HepG2 (cell line): ENCODE results near the gene PELO. TPM values are rescaled to one million over a fixed set of nuclear protein-coding genes. Genes with fewer than 3 reads are reported as not detected.

Source experiments
- ATAC-seq: fragments of 200-7000 bp; cut with Tn5 transposase; 3 replicates; pipeline ENCODE4 v1.9.1; 2020; ENCODE audit warnings: mild to moderate bottlenecking, moderate library complexity
- BruUV-seq: library from RNA; stranded (reverse); fragments of 400-500 nt; replicated peaks from 2 replicates; lab custom pipeline; 2021; lab: Mats Ljungman, UMichigan
- CTCF ChIA-PET: fragments of 300-600 bp; formaldehyde crosslinking; extraction: SDS; loops from one replicate; lab custom pipeline; 2021; ENCODE audit warnings: low total read pairs, inconsistent platforms, low intra/inter-chr PET ratio; lab: Yijun Ruan, JAX
- POLR2A ChIA-PET: fragments of 350-600 bp; sonication (Branson Sonifier 250); formaldehyde crosslinking; loops from one replicate; lab custom pipeline; 2020; ENCODE audit warnings: antibody characterized with exemption, inconsistent platforms; lab: Yijun Ruan, JAX
- DNase-seq: peaks from one replicate; pipeline ENCODE4 v3.0.0-alpha.2; 2015; ENCODE audit warnings: low spot score
- FAIRE-seq: peaks from 3 replicates; lab custom pipeline; 2011; peaks lifted over from hg19 to GRCh38; lab: Jason Lieb, UNC
- H2AFZ ChIP-seq: one replicate; pipeline ENCODE4 v1.6.1; 2011; ENCODE audit warnings: low read length, inconsistent platforms
- H3K27ac ChIP-seq: fragments of 300-600 bp; 3 replicates; pipeline ENCODE4 v1.8.0; 2011; ENCODE audit warnings: mixed run types, mild to moderate bottlenecking, mixed read lengths, low read length, inconsistent platforms; ENCODE audit not compliant: insufficient read depth; ENCODE audit errors: extremely low read length
- H3K27me3 ChIP-seq, 2 experiments: fragments of 200-600 bp in 1 of 2; 2 replicates in 1 of 2; 3 replicates in 1 of 2; pipeline versions ENCODE4 v1.6.0 to v1.8.0; 2011; ENCODE audit warnings: low read length in 2 of 2, mild to moderate bottlenecking in 2 of 2, moderate library complexity in 2 of 2, inconsistent platforms in 1 of 2; ENCODE audit not compliant: insufficient read depth in 2 of 2, control insufficient read depth in 1 of 2
- H3K36me3 ChIP-seq, 2 experiments: fragments of 200-600 bp in 1 of 2; replicated peaks in 1 of 2; 2 replicates in 1 of 2; 3 replicates in 1 of 2; pipeline versions ENCODE4 v1.5.1 to v1.8.0; 2011; ENCODE audit warnings: low read length in 2 of 2, inconsistent platforms in 1 of 2; ENCODE audit not compliant: insufficient read depth in 2 of 2, control insufficient read depth in 1 of 2
- H3K4me1 ChIP-seq: 2 replicates; pipeline ENCODE4 v1.5.1; 2012; ENCODE audit warnings: low read length, inconsistent platforms; ENCODE audit not compliant: insufficient read depth
- H3K4me2 ChIP-seq: 2 replicates; pipeline ENCODE4 v1.6.0; 2011; ENCODE audit warnings: low read depth, low read length, inconsistent platforms
- H3K4me3 ChIP-seq, 3 experiments: fragments of 200-600 bp in 1 of 3; sonication (generic), shearing (Covaris generic) in 1 of 3; replicated peaks in 1 of 3; 2 replicates each; pipeline ENCODE4 v1.5.1; 2011 to 2016; ENCODE audit warnings: low read length in 3 of 3, inconsistent platforms in 2 of 3, low read depth in 2 of 3, mild to moderate bottlenecking in 2 of 3, control low read depth in 1 of 3, mixed read lengths in 1 of 3; ENCODE audit not compliant: insufficient read depth in 1 of 3
- H3K79me2 ChIP-seq: one replicate; pipeline ENCODE4 v1.6.1; 2011; ENCODE audit warnings: low read length, inconsistent platforms; ENCODE audit not compliant: insufficient read depth
- H3K9ac ChIP-seq: 2 replicates; pipeline ENCODE4 v1.6.0; 2011; ENCODE audit warnings: mild to moderate bottlenecking, low read depth, low read length, inconsistent platforms; ENCODE audit not compliant: insufficient read depth
- H3K9me3 ChIP-seq: 2 replicates; pipeline ENCODE4 v1.5.1; 2012; ENCODE audit warnings: mild to moderate bottlenecking, low read length
- H4K20me1 ChIP-seq: 2 replicates; pipeline ENCODE4 v1.6.0; 2011; ENCODE audit warnings: inconsistent platforms, mild to moderate bottlenecking, low read length, moderate library complexity; ENCODE audit not compliant: insufficient read depth
- FOXP4 ChIP-seq: sonication (generic); formaldehyde crosslinking; IDR thresholded peaks from 2 replicates; pipeline ENCODE4 v1.4.0; 2020; ENCODE audit warnings: missing genetic modification reagents
- HOXA5 ChIP-seq: sonication (generic); formaldehyde crosslinking; IDR thresholded peaks from 2 replicates; pipeline ENCODE4 v1.4.0; 2020; ENCODE audit warnings: missing genetic modification reagents
- KLF16 ChIP-seq, 2 experiments: sonication (generic) in 1 of 2; formaldehyde crosslinking in 1 of 2; IDR thresholded peaks; 2 replicates each; pipeline versions ENCODE4 v1.6.1 to v1.8.0; 2016 to 2023; ENCODE audit warnings: missing genetic modification reagents in 2 of 2, missing compliant biosample characterization in 1 of 2
- MIER3 ChIP-seq: IDR thresholded peaks from 2 replicates; pipeline ENCODE4 v1.6.1; 2016; ENCODE audit warnings: missing compliant biosample characterization, borderline replicate concordance
- SRSF4 ChIP-seq: fragments of 200-400 bp; formaldehyde crosslinking; IDR thresholded peaks from one replicate; pipeline ENCODE4 v1.6.1; 2018; ENCODE audit warnings: mild to moderate bottlenecking, low read depth, low read length, moderate library complexity; ENCODE audit not compliant: poor library complexity, severe bottlenecking
- ZFP36L2 ChIP-seq: sonication (generic); formaldehyde crosslinking; IDR thresholded peaks from 2 replicates; pipeline ENCODE4 v1.4.0; 2020; ENCODE audit warnings: missing genetic modification reagents
- ZKSCAN1 ChIP-seq: fragments of 150-350 bp; IDR thresholded peaks from 2 replicates; pipeline ENCODE4 v1.6.1; 2014; ENCODE audit warnings: low read length
- ZNF503 ChIP-seq: sonication (generic); formaldehyde crosslinking; IDR thresholded peaks from 2 replicates; pipeline ENCODE4 v1.4.0; 2020; ENCODE audit warnings: missing genetic modification reagents
- ZNF546 ChIP-seq: sonication (generic); formaldehyde crosslinking; conservative IDR thresholded peaks from 2 replicates; pipeline ENCODE4 v1.8.1; 2023; ENCODE audit warnings: mild to moderate bottlenecking, missing genetic modification reagents
- ZNF557 ChIP-seq: sonication (generic); formaldehyde crosslinking; IDR thresholded peaks from 2 replicates; pipeline ENCODE4 v1.4.0; 2020; ENCODE audit warnings: missing genetic modification reagents
- ZNF746 ChIP-seq: sonication (generic); formaldehyde crosslinking; IDR thresholded peaks from 2 replicates; pipeline ENCODE4 v1.8.0; 2022; ENCODE audit warnings: mild to moderate bottlenecking, missing genetic modification reagents
- ZNF773 ChIP-seq: sonication (generic); formaldehyde crosslinking; IDR thresholded peaks from 2 replicates; pipeline ENCODE4 v1.4.0; 2020; ENCODE audit warnings: missing genetic modification reagents, borderline replicate concordance
- ZNF790 ChIP-seq: sonication (generic); formaldehyde crosslinking; IDR thresholded peaks from 2 replicates; pipeline ENCODE4 v1.8.0; 2022; ENCODE audit warnings: missing genetic modification reagents, mild to moderate bottlenecking, borderline replicate concordance
- ZSCAN21 ChIP-seq: sonication (generic); formaldehyde crosslinking; IDR thresholded peaks from 2 replicates; pipeline ENCODE4 v1.8.0; 2022; ENCODE audit warnings: mild to moderate bottlenecking, missing genetic modification reagents, moderate library complexity, borderline replicate concordance
- WGBS: methylation state at CpG from one replicate; pipeline ENCODE4 v1.1.6; 2017; ENCODE audit warnings: low lambda C conversion rate; 5-methylcytosine and 5-hydroxymethylcytosine counted together
- in situ Hi-C: cut with HindIII; loops from 2 replicates; pipeline ENCODE4 v1.10.0; 2017; ENCODE audit warnings: low pct_unique_long_range_greater_than_20kb; ENCODE audit not compliant: extremely low pct_ligation_motif_present
- intact Hi-C: fragments of 100-400 bp; cut with micrococcal nuclease; formaldehyde crosslinking; loops from one replicate; pipeline ENCODE4 v1.10.0; 2022; ENCODE audit not compliant: unreplicated experiment
- polyA plus RNA-seq, 8 experiments: library from polyadenylated mRNA; depleted of rRNA in 3 of 8; stranded (reverse) in 7 of 8; unstranded in 1 of 8; fragments of >200 nt; fragmentation: Illumina TruSeq in 4 of 8; extraction: Trizol in 4 of 8; gene quantifications; 2 replicates each; pipeline versions ENCODE4 v1.2.1 to v1.2.3, GENCODE V29; 2011 to 2016; ENCODE audit warnings: low read depth in 4 of 8, missing spikeins in 1 of 8, mixed read lengths in 1 of 8; ENCODE audit not compliant: insufficient read depth in 1 of 8
- total RNA-seq, 5 experiments: library from RNA; depleted of rRNA; stranded (reverse); fragments of >200 nt; fragmentation: Illumina TruSeq; extraction: Trizol; gene quantifications; 2 replicates each; pipeline ENCODE4 v1.2.3, GENCODE V29; 2016; ENCODE audit warnings: low read depth in 1 of 5
- TF ChIP-seq, protein P1 (sequence below): sonication (generic); formaldehyde crosslinking; IDR thresholded peaks from 2 replicates; pipeline ENCODE4 v1.4.0; 2020; ENCODE audit warnings: missing genetic modification reagents

The PELO gene
- total and polyA plus RNA-seq, 2 of the 13 experiments (the other 11 are each of a cell fraction or from before 2014, with no cell fraction given) = 19.0 to 23.9 TPM

GRCh38 chr5:52773342-52773741, 14.4 kb upstream of the PELO start:
- Histone ChIP-seq H3K79me2 (no peaks in the 10 kb centered on the region), H3K27ac (no peak overlapping the region), H3K4me1 (no peaks in the 10 kb centered on the region), H3K36me3 (no peaks in the 10 kb centered on the region), H3K4me2 (no peak overlapping the region), H3K27me3 (no peaks in the 10 kb centered on the region; a peak in 3 of 5 replicates), H3K4me3 (no peak overlapping the region), H3K9me3 (no peaks in the 10 kb centered on the region), H2AFZ (no peak overlapping the region), H3K9ac (no peak overlapping the region)
- ChIA-PET CTCF (no interaction called here), POLR2A (no interaction called here)
- no peak for ATAC-seq
- DNase-seq = no peak
- no peak for FAIRE-seq
- 81% methylated on average over 2 of the region's 2 CpGs for WGBS
- TF ChIP-seq ZKSCAN1 = no peak
- TF ChIP-seq ZNF557 (CRISPR knock-in tag) = no peak
- TF ChIP-seq, all 625 proteins: peak for 0
- intact Hi-C loops (no loop called here), in situ Hi-C loops (no loop called here)
- no TSS peak for BruUV-seq
- no peaks in the 10 kb centered on the region for H4K20me1 ChIP-seq

GRCh38 chr5:52774005-52774410, 13.7 kb upstream of the PELO start:
- H4K20me1 ChIP-seq = no peaks in the 10 kb centered on the region
- DNase-seq = no peak
- in situ Hi-C loops = no loop called here
- POLR2A ChIA-PET = no interaction called here
- no peaks in the 10 kb centered on the region for H3K4me1 ChIP-seq
- H3K4me2 ChIP-seq = no peak overlapping the region
- H3K9ac ChIP-seq = no peak overlapping the region
- H3K27ac ChIP-seq = no peak overlapping the region
- H3K79me2 ChIP-seq = no peaks in the 10 kb centered on the region
- no peak for ATAC-seq
- CTCF ChIA-PET = no interaction called here
- no peak overlapping the region for H2AFZ ChIP-seq
- no peak for FAIRE-seq
- no peak overlapping the region for H3K4me3 ChIP-seq
- no peaks in the 10 kb centered on the region for H3K9me3 ChIP-seq
- BruUV-seq = no TSS peak
- no peaks in the 10 kb centered on the region; a peak in 3 of 5 replicates for H3K27me3 ChIP-seq
- no peaks in the 10 kb centered on the region for H3K36me3 ChIP-seq
- WGBS = 17% methylated on average over 5 of the region's 5 CpGs
- intact Hi-C loops = no loop called here
- TF ChIP-seq ZNF503 (CRISPR knock-in tag) = no peak
- no peak for TF ChIP-seq HOXA5 (CRISPR knock-in tag)
- TF ChIP-seq ZFP36L2 = no peak
- TF ChIP-seq SRSF4 = no peak
- no peak for TF ChIP-seq ZNF790
- no peak for TF ChIP-seq MIER3 (CRISPR knock-in tag)
- TF ChIP-seq ZSCAN21 (CRISPR knock-in tag) = no peak
- TF ChIP-seq, protein P1, sequence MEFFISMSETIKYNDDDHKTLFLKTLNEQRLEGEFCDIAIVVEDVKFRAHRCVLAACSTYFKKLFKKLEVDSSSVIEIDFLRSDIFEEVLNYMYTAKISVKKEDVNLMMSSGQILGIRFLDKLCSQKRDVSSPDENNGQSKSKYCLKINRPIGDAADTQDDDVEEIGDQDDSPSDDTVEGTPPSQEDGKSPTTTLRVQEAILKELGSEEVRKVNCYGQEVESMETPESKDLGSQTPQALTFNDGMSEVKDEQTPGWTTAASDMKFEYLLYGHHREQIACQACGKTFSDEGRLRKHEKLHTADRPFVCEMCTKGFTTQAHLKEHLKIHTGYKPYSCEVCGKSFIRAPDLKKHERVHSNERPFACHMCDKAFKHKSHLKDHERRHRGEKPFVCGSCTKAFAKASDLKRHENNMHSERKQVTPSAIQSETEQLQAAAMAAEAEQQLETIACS (CRISPR knock-in tag) = no peak
- TF ChIP-seq ZNF773 = no peak
- TF ChIP-seq KLF16 (CRISPR knock-in tag; IDR thresholded peaks at IDR 0.05) = no peak
- TF ChIP-seq ZNF746 = no peak
- no peak for TF ChIP-seq ZNF546 (CRISPR knock-in tag)
- TF ChIP-seq FOXP4 = no peak
